Spleen (tissue), 7 donors: ENCODE results near the gene GABARAP.

Source experiments
- POLR2A ChIP-seq, 3 donors: fragments of 450-650 bp; IDR thresholded peaks; one replicate each; pipeline ENCODE4 v1.5.1; 2017; ENCODE audit warnings: antibody characterized with exemption in 3 of 3, mild to moderate bottlenecking in 1 of 3
- POLR2AphosphoS5 ChIP-seq, 3 donors: sonication (generic); formaldehyde crosslinking; IDR thresholded peaks; one replicate each; pipeline ENCODE4 v1.5.1; 2017; ENCODE audit warnings: antibody characterized with exemption in 3 of 3
- TF ChIP-seq, protein P1 (sequence below), 11 experiments: fragments of 200-600 bp in 7 of 11; fragments of 450-650 bp in 4 of 11; sonication (generic) in 4 of 11; IDR thresholded peaks in 8 of 11; conservative IDR thresholded peaks in 3 of 11; 1 replicate in 7 of 11; 2 replicates in 4 of 11; pipeline versions ENCODE4 v1.4.0 to v1.8.0; 2016 to 2021; ENCODE audit warnings: antibody characterized with exemption in 11 of 11, inconsistent platforms in 4 of 11, mild to moderate bottlenecking in 1 of 11
- donor health status: DM: no; HTN: no; CAD: no; lungs with moderate emphysema.
- donor health status: DM: no; HTN: no; CAD: no.
- donor health status: DM: no; HTN: no; CAD: no.

DNA sequence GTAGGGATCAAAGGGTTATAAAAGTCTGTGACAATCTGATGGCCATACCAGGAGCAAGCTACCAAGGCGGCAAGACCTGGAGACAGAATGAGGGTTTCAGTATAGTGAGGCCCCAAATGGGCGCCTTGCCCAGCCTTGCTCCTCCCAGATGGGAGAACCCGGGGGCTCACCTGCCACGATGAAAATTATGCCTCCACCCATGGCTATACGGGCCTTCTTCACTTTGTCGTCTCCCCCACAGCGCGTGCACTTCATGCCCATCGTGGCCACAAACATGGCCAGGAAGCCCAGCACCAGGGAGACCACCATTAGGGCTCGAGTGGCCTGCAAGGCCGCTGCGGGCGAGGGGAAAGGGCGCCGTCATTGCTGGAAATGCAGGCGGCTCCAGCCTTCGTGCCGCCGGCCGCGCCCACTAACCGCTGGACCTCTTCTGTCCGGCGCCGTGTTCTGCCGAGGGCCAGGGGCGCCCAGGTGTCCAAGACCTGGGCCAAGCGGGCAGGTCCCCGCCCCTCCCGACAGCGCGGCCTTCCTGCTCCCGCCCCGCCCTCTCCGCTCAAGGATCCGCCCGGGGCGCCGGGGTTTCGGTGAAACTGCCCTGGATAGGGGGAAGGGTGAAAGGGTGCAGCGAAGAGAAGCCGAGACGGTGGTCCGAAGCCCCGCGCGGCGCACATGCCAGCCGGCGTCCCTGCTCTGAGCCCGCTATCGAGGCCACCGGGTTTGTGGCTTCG lies 18.6 kb upstream of the GABARAP start:
- TF ChIP-seq POLR2AphosphoS5 (IDR thresholded peaks at IDR 0.05) (peak; percentile 50 to 78 (median 59)), POLR2A (IDR thresholded peaks at IDR 0.05) (no peak)
- TF ChIP-seq, protein P1, sequence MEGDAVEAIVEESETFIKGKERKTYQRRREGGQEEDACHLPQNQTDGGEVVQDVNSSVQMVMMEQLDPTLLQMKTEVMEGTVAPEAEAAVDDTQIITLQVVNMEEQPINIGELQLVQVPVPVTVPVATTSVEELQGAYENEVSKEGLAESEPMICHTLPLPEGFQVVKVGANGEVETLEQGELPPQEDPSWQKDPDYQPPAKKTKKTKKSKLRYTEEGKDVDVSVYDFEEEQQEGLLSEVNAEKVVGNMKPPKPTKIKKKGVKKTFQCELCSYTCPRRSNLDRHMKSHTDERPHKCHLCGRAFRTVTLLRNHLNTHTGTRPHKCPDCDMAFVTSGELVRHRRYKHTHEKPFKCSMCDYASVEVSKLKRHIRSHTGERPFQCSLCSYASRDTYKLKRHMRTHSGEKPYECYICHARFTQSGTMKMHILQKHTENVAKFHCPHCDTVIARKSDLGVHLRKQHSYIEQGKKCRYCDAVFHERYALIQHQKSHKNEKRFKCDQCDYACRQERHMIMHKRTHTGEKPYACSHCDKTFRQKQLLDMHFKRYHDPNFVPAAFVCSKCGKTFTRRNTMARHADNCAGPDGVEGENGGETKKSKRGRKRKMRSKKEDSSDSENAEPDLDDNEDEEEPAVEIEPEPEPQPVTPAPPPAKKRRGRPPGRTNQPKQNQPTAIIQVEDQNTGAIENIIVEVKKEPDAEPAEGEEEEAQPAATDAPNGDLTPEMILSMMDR (IDR thresholded peaks at IDR 0.05 in 8 of 11, conservative IDR thresholded peaks at IDR 0.05 in 3 of 11): no peak
